Measurements from ENCODE around the gene RBBP7. TPM values are rescaled to one million over a fixed set of nuclear protein-coding genes. Genes with fewer than 3 reads are reported as not detected.

RBBP7 gene
- total RNA-seq, 1 donor from 2014 or later: 48.7 TPM

GRCh38 chrX:16825264-16826035, 44.7 kb downstream of the RBBP7 start:
- Histone ChIP-seq H3K36me3 (peaks cover 3 to 45% of the 10 kb centered on the region in 2 donors), H3K9me3 (no peaks in the 10 kb centered on the region), H3K4me1 (peaks cover 0 to 3% of the 10 kb centered on the region in 2 donors), H3K27ac (no peak overlapping the region), H3K27me3 (no peaks in the 10 kb centered on the region), H3K4me3 (no peak overlapping the region)
- no peak for DNase-seq (ENCODE audit: low spot score in 2 of 2)
- intact Hi-C loops (cut with DNase I): loop anchor here (1.0 to 5.0 kb wide), 6 partner anchors 67 to 552 kb away; partner anchors contain the start of gene NHS
- no peak for TF ChIP-seq CTCF (IDR thresholded peaks at IDR 0.05)

GRCh38 chrX:16822723-16823122, 47.4 kb downstream of the RBBP7 start:
- no peaks in the 10 kb centered on the region for H3K27me3 ChIP-seq
- intact Hi-C loops (cut with DNase I): no loop called here
- DNase-seq (ENCODE audit: low spot score in 2 of 2): no peak
- no peaks in the 10 kb centered on the region for H3K9me3 ChIP-seq
- no peak for TF ChIP-seq CTCF (IDR thresholded peaks at IDR 0.05)
- no peak overlapping the region for H3K4me3 ChIP-seq
- peaks cover 13 to 46% of the 10 kb centered on the region in 2 donors for H3K36me3 ChIP-seq
- no peaks in the 10 kb centered on the region for H3K4me1 ChIP-seq
- H3K27ac ChIP-seq: no peak overlapping the region

DNA sequence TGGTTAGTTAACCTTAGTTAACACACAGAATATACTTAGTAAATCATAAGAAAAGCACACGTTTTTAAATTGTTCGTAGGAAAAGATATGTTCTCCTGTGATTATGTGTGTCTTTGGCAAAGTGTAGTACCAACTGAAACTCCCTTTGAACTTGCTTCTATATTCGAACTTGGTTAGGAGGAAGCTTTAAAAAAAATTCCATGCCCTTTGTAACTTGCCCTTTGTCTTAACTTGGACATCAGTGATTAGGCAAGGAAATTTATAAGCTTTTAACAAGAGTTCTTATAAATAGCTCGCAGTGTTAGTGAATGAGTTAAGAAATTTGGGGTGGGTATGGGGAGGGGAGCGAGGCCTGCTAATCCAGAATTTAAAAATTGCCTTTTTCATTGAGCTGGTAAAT, 50.5 kb downstream of the RBBP7 start:
- Histone ChIP-seq H3K27me3 (no peaks in the 10 kb centered on the region), H3K4me1 (no peaks in the 10 kb centered on the region), H3K9me3 (no peaks in the 10 kb centered on the region), H3K27ac (no peak overlapping the region), H3K36me3 (peaks cover 13 to 46% of the 10 kb centered on the region in 2 donors), H3K4me3 (no peak overlapping the region)
- DNase-seq (ENCODE audit: low spot score in 2 of 2): no peak
- intact Hi-C loops (cut with DNase I): no loop called here
- TF ChIP-seq CTCF (IDR thresholded peaks at IDR 0.05): no peak

GRCh38 chrX:16814597-16814996, 55.6 kb downstream of the RBBP7 start:
- no peak for TF ChIP-seq CTCF (IDR thresholded peaks at IDR 0.05)
- no peaks in the 10 kb centered on the region for H3K4me1 ChIP-seq
- H3K36me3 ChIP-seq: peaks cover 4 to 9% of the 10 kb centered on the region in 2 donors
- no peaks in the 10 kb centered on the region for H3K27me3 ChIP-seq
- H3K4me3 ChIP-seq: no peak overlapping the region
- DNase-seq (ENCODE audit: low spot score in 2 of 2): no peak
- intact Hi-C loops (cut with DNase I): no loop called here
- H3K27ac ChIP-seq: no peak overlapping the region
- H3K9me3 ChIP-seq: no peaks in the 10 kb centered on the region

DNA sequence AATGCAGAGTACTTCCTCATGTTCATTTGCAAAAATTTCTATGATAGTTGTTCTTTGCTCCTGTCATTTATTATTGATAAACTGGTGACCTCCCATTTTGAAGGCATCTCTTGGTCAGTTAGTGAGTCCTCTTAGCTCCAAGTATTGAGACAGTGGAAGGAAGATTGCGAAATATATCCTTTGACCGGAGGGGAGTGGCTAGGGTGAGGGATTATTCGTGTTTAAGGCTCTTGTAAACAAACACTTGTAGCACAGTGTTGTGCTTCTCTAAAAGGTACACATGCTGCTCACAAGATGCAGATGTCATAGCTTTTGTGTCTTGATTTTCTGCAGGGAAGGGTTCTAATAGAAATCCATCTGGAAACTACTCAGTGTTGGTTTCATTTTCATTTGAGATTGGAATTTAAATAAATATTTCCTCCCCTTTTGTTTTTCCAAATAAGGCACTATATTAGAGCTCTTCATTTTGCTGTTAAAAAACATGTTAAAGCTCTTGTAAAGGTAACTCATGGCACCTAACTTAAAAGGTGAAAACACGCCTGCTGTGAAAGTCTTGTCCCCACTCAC, 62.1 kb downstream of the RBBP7 start:
- peaks cover under 1 to 2% of the 10 kb centered on the region in 2 donors for H3K36me3 ChIP-seq
- H3K27me3 ChIP-seq: no peaks in the 10 kb centered on the region
- H3K4me3 ChIP-seq: peak overlapping the region; percentile 36 to 52
- peak overlapping the region in 1 of 2 donors; percentile 27 for H3K27ac ChIP-seq
- H3K9me3 ChIP-seq: no peaks in the 10 kb centered on the region
- peaks cover 0 to 14% of the 10 kb centered on the region in 2 donors for H3K4me1 ChIP-seq
- DNase-seq (ENCODE audit: low spot score in 2 of 2): no peak
- TF ChIP-seq CTCF (IDR thresholded peaks at IDR 0.05): no peak
- intact Hi-C loops (cut with DNase I): no loop called here
